EL (cell line): ENCODE data around the gene ANO10.
A peak's percentile ranks its signal among the peaks of the same experiment; 100 is the strongest.
"Not testable (repeated sequence)": the region's sequence is repeated elsewhere in the genome, so short reads cannot be mapped to it uniquely, and the experiment has no call there.

ENCODE experiments used
- DNase-seq: peaks from one replicate; pipeline ENCODE4 v3.0.0-alpha.2; 2016

Gene ANO10, protein sequence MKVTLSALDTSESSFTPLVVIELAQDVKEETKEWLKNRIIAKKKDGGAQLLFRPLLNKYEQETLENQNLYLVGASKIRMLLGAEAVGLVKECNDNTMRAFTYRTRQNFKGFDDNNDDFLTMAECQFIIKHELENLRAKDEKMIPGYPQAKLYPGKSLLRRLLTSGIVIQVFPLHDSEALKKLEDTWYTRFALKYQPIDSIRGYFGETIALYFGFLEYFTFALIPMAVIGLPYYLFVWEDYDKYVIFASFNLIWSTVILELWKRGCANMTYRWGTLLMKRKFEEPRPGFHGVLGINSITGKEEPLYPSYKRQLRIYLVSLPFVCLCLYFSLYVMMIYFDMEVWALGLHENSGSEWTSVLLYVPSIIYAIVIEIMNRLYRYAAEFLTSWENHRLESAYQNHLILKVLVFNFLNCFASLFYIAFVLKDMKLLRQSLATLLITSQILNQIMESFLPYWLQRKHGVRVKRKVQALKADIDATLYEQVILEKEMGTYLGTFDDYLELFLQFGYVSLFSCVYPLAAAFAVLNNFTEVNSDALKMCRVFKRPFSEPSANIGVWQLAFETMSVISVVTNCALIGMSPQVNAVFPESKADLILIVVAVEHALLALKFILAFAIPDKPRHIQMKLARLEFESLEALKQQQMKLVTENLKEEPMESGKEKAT

GRCh38 chr3:43621656-43622432, at the start of gene ANO10:
Gene ANO10 (minus strand): TSS chr3:43622011. CDS start chr3:43605852, 16,159 bp downstream.
- peak; percentile 100 for DNase-seq

DNA sequence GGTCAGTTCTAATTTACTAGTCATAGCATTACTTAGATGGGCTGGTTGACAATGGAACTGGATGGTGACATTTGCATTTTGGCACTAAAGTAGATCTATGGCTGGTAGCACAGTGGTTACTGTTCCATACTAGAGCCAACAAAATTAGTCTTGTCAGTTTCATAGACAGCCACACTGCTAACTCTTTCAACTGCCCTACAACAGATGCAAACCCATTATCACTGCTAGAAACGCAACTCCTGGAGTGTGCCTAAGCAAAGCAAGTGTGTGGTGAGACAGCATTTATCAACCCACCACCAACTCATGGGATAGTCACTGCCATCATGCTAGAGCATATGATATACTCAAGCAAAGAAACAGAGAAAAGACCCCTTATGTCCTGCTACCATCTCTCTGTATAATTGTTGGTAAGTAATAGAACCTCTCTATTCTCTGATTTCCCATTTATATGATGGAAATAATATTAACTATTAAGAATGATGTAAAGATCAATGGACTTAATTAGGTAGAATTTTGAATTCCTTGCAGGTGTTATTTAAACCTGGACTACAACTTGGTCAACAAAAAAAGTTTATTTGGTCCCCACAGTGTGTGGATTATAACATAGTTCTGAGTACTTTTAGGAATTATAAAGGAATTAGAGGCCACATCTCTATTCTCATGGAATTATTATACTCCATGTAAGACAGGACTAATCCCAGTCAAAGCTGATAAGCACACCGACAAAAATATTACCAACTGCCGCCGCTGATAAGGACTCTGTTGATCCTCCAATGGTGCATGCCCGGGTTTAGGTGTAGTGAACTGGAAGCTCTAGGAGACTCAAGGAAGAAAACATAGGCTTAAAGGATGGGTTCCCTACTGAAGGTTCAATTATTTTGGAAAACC, 49.1 kb upstream of the ANO10 start:
- DNase-seq: no peak

- DNase-seq: not testable (repeated sequence)
Measured at GRCh38 chr3:43665011-43665410, 43.2 kb upstream of the ANO10 start.

- not testable (repeated sequence) for DNase-seq
Measured at GRCh38 chr3:43661376-43661775, 39.6 kb upstream of the ANO10 start.

DNA sequence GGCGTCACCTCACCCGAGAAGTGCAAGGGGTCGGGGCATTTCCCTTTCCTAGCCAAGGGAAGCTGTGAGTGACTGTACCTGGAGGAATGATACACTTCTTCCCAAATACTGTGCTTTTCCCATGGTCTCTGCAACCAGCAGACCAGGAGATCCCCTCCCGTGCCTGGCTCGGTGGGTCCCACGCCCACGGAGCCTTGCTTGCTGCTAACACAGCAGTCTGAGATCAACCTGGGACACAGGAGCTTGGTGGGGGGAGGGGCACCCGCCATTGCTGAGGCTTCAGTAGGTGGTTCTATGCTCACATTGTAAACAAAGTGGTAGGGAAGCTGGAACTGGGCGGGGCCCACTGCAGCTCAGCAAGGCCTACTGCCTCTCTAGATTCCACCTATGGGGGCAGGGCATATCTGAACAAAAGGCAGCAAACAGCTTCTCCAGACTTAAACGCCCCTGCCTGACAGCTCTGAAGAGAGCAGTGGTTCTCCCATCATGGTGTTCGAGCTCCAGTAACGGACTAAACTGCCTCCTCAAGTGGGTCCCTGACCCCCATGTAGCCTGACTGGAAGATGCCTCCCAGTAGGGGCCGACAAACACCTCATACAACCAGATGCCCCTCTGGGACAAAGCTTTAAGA, 37.6 kb upstream of the ANO10 start:
- DNase-seq: no peak

DNA sequence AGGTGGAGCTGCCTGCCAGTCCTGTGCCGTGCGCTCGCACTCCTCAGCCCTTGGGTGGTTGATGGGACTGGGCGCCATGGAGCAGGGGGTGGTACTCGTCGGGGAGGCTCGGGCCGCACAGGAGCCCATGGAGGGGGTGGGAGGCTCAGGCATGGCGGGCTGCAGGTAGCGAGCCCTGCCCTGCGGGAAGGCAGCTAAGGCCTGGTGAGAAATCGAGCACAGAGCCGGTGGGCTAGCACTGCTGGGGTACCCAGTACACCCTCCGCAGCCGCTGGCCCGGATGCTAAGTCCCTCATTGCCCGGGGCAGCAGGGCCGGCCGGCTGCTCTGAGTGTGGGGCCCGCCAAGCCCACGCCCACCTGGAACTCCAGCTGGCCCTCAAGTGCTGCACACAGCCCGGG, 34.6 kb upstream of the ANO10 start:
- not testable (repeated sequence) for DNase-seq

DNA sequence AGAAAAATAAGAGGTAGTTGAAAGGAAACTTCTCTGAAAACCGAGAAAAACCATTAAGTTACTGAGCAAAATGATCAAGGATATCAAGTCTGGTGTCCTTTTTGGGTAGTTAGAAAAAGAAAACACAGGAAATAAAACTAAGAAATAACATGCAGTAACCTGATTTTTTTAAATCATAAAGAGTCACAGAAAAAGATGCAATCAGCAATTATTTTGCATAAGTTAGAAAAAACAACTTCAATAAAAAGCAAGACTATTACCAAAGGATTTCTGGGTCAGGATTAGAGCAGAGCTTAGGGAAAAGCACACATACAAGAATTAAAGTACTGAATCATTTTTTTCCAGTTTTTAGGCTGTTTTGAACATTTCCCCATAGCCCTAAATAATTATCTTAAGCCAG, 28.5 kb upstream of the ANO10 start:
- no peak for DNase-seq

DNA sequence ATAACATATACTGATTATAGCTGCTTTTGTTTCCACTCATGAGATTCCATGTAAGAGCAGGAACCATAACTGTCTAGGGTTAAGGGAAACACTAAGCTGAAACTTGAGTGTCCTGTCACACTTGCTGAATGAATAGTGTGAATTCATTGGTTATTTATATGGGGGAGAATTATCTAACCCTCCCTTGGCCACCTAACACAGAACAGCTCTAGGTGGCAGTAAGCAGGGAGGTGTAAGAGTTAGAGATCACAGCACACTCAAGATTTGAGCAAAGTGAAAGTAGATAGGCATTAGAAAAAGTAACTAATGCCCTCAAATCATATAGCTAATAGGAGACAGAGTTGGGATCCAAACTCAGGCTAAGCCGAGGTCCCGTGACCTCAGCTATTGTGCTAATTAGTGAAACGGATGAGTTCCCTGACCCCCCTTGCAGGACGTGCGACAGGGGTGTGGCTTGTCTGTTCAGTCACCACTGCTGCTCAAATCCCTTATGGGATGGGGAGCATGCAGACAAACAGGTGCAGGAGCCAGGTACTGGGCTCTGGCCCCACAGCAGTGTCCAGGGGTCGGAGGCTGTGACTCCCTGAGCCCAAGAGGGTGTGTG, 27.7 kb upstream of the ANO10 start:
- no peak for DNase-seq

GRCh38 chr3:43648957-43649356, 27.1 kb upstream of the ANO10 start:
- DNase-seq: no peak

DNA sequence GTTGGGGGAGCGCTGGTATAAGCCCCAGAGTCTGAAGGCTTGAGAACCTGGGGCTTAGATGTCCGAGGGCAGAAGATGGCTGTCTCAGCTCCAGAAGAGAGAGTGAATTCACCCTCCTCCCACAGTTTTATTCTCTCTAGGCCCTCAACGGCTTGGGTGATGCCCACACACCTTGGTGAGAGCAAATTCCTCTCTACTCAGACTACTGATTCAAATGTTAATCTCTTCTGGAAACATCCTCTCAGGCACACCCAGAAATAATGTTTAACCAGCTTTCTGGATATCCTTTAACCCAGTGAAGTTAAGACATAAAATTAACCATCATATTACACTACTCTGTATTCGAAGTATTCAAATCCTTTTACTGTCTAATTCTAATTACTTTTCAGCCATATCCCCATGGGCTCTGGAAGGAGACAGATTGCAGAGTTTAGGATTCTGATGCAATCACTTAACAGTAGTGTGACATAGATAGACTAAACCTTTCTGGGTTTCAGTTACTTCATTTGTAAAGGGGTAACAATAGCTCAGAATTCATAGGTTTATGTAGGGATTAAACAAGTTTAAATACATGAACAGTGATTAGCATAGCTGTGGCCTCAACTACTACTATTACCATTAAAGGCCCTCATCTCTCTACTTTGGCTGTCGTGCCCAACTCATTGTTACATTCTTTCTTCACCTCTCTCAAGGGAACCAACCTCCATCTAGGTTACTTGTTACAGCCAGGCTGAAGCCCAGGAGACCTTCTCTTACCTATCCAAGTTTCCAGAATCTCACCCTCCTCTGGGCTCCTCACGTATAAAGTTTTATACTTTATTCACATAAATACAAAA, 25.7 kb upstream of the ANO10 start:
- no peak for DNase-seq

DNA sequence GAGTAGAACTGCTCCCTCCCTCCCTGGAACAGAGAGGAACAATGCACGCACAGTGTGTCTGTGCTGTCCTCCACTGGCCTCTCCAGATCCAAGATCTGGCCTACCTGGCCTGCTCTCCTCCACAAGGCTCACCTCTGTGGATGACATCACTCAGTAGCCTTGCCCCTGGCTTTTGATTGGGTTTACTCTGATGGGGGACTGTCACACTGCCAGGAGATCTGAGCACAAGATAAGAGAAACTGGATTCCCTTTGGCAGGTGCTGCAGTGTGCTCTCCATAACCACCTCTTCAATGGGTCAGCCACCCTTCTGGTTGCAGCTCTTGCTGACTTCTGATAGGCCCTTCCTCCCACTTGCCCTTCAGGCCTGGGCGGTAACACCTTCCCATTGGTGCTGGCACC, 22.6 kb upstream of the ANO10 start:
- DNase-seq: no peak

DNA sequence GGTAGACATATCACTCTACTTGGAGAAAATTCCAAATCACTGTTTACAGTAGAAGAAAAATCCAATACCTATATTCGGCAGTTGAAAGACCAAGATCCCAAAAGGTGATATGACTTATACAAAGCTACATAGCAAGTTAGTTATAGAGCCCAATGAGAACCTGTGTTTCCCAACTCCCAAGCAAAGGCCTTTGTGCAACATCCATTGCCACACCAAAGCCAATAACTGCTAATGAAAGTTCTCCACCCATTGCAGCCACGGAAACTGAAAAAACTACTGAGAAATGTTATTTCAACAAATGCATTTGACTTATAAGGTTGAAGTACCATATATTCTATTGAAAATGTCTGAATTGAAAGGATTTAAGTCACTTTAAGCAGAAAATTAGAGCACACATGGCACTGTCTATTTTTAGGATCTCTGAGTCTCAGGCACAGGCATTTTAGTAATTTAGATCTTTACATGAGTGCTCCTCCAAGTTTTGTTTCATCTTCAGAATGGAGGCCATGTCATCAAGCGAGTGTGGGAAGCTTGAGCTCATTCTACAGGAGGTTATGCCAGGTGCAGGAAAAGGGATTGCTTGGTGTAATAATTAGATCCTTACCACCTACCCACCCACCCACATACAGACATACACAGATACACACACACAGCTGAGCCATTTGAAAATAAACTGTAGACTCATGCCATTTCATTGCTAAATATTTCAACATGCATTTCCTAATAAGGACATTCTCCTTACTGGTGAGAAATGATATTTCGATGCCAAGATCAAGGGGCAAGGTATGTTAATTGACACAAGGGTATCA, 19.7 kb upstream of the ANO10 start:
- peak; percentile 8 for DNase-seq

GRCh38 chr3:43640681-43641080, 18.9 kb upstream of the ANO10 start:
- no peak for DNase-seq

DNA sequence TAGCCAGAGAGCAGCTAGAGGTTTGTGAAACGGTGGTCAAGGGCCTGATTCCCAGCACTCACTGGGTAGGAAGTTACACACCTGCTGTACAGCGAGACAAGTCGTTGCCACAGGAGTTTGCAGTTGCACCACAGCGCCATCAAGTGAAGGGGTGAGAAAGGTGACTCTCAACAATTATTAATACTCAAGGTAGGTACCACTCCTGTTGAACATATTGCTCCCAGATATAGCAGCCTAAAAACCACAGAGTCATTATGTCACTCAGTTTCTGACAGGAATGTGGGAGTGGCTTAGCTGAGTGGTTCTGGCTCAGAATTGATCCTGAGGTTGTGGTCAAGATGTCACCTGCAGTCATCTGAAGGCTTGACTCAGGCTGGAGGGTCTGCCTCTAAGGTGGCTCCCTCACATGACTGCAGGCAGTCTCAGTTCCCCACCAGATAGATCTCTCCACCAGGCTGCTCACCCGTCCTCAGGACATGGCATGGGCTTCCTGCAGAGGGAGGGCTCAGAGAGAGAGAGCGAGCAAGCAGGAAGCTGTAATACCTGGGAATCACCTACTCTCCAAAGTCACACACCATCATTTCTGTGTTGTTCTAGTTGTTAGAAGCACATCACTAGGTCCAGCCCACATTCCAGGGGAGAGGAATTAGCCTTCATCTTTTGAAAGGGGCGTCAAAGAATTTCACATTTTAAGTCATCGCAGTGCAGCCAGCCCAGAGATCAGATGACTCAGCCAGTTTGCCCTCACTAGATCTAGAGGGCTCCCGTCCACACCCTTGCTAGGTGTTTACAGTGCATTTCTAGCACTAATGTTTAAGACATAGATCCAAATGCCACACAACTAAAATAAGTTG, 17.0 kb upstream of the ANO10 start:
- peak; percentile 63 for DNase-seq

GRCh38 chr3:43637702-43638101, 15.9 kb upstream of the ANO10 start:
- DNase-seq: no peak

- no peak for DNase-seq
Measured at GRCh38 chr3:43632986-43633385, 11.2 kb upstream of the ANO10 start.

GRCh38 chr3:43632269-43632733, 10.5 kb upstream of the ANO10 start:
- peak; percentile 96 for DNase-seq

- peak; percentile 8 for DNase-seq
Measured at GRCh38 chr3:43629741-43630140, 7.9 kb upstream of the ANO10 start.

GRCh38 chr3:43629257-43629656, 7.4 kb upstream of the ANO10 start:
- peak; percentile 18 for DNase-seq
